AG10803 (cell line): ENCODE measurements around the gene CDC5L.
A peak's percentile ranks its signal among the peaks of the same experiment; 100 is the strongest.
"Not testable (repeated sequence)": the region's sequence is repeated elsewhere in the genome, so short reads cannot be mapped to it uniquely, and the experiment has no call there.

ENCODE experiments used
- DNase-seq: peaks from one replicate; pipeline ENCODE4 v3.0.0; 2010; ENCODE audit warnings: low read depth
- H3K4me3 ChIP-seq: 2 replicates; pipeline ENCODE4 v1.5.1; 2011; ENCODE audit warnings: mild to moderate bottlenecking, low read length, control low read depth
- CTCF ChIP-seq: conservative IDR thresholded peaks from 2 replicates; pipeline ENCODE4 v1.5.1; 2011; ENCODE audit warnings: mild to moderate bottlenecking, low read length, control low read depth, inconsistent platforms

The CDC5L gene

GRCh38 chr6:44439270-44440045 lies 52.0 kb downstream of the CDC5L start:
- peak; percentile 73 for DNase-seq
- TF ChIP-seq CTCF: no peak
- H3K4me3 ChIP-seq: no peak overlapping the region

DNA sequence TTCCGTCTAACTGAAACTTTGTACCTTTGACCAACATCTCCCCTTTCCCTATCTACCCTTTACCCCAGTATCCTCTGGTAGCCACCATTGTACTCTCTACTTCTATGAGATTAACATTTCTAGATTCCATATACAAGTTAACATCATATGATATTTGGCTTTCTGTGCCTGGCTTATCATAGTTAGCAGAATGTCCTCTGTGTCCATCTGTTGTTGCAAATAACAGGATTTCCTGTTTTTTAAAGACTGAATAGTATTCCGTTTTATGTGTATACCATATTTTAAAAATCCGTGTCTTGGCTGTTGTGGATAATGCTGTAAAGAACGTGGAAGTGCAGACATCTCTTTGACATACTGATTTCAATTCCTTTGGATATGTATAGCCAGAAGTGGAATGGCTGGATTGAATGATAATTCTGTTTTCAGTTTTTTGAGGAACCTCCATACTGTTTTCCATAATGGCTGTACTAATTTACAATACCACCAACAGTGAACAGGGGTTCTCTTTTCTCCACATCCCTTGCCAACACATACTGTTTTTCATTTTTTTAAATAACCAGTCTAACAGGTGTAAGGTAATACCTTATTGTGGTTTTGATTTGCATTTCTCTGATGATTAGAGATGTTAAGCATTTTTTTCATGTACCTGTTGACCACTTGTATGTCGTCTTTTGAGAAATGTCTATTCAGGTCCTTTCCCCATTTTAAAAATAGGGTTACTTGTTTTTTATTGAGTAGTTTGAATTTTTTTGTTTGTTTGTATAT lies 53.8 kb downstream of the CDC5L start:
- DNase-seq: no peak
- no peak overlapping the region for H3K4me3 ChIP-seq
- TF ChIP-seq CTCF: no peak

GRCh38 chr6:44442236-44442635 lies 54.7 kb downstream of the CDC5L start:
- H3K4me3 ChIP-seq: no peak overlapping the region
- TF ChIP-seq CTCF: no peak
- DNase-seq: no peak

- no peak for DNase-seq
- no peak overlapping the region for H3K4me3 ChIP-seq
- TF ChIP-seq CTCF: no peak
Observed at GRCh38 chr6:44442833-44443444, 55.4 kb downstream of the CDC5L start.

- no peak for DNase-seq
- no peak for TF ChIP-seq CTCF
- no peak overlapping the region for H3K4me3 ChIP-seq
Observed at GRCh38 chr6:44444853-44445252, 57.3 kb downstream of the CDC5L start.

DNA sequence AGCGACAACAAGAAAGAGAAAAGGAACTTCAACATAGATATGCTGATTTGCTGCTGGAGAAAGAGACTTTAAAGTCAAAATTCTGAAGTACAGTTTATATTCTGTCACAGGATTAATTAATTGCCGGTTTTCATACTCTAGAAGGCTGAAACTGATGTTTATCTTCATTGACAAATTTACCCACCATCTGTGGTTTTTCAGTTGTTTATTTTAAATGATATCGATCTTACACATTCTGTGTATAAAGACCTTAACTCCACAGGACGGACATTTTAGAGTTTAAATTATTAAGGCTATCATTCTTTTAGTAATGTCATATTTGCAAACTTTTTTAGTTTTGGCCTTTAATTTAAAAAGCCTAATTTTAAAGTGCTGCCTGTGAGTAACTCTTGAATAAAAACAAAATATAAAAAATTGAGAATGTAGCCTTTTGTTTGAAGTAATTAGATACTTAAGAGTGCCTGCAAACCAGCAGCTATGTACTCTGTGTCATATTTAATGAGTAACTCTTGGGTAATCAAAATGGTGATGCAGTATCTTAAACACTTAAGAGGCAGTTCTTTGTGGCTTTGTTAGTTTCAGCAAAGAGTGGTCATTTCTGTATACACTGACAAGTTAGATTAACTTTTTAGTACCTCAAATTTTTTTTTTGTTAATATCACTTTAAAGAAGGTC lies 59.3 kb downstream of the CDC5L start:
- DNase-seq: peak; percentile 87
- no peak for TF ChIP-seq CTCF
- no peak overlapping the region for H3K4me3 ChIP-seq

GRCh38 chr6:44449181-44449580 lies 61.7 kb downstream of the CDC5L start:
- not testable (repeated sequence) for H3K4me3 ChIP-seq, DNase-seq
